IMR-90 (cell line): ENCODE measurements around the gene ZCCHC7. TPM values are rescaled to one million over a fixed set of nuclear protein-coding genes. Genes with fewer than 3 reads are reported as not detected.
"Not testable (repeated sequence)": the region's sequence is repeated elsewhere in the genome, so short reads cannot be mapped to it uniquely, and the experiment has no call there.

Experiments used
- ATAC-seq: fragments of 200-7000 bp; cut with Tn5 transposase; 2 replicates; pipeline ENCODE4 v1.9.1; 2020; ENCODE audit warnings: low read depth, mild to moderate bottlenecking, moderate library complexity
- BruUV-seq: library from RNA; stranded (reverse); fragments of 400-500 nt; replicated peaks from 2 replicates; lab custom pipeline; 2021; lab: Mats Ljungman, UMichigan
- CTCF ChIA-PET: fragments of 300-600 bp; formaldehyde crosslinking; extraction: SDS; loops from one replicate; lab custom pipeline; 2021; ENCODE audit warnings: antibody characterized with exemption; lab: Yijun Ruan, JAX
- POLR2A ChIA-PET: fragments of 300-600 bp; sonication (Branson Sonifier 250); formaldehyde crosslinking; loops from one replicate; lab custom pipeline; 2022; ENCODE audit warnings: antibody characterized with exemption; ENCODE audit not compliant: unreplicated experiment; lab: Charles Lee
- DNase-seq: peaks from one replicate; pipeline ENCODE4 v3.0.0; 2013
- H2AFZ ChIP-seq: replicated peaks from 2 replicates; pipeline ENCODE3; 2013; ENCODE audit warnings: low read length, mild to moderate bottlenecking; ENCODE audit not compliant: poor library complexity
- H2AK5ac ChIP-seq: 2 replicates; pipeline ENCODE4 v1.6.1; 2013; ENCODE audit warnings: low read depth, low read length, inconsistent platforms
- H2AK9ac ChIP-seq: replicated peaks from 2 replicates; pipeline ENCODE3; 2013; ENCODE audit warnings: mild to moderate bottlenecking, low read depth, low read length, moderate library complexity; ENCODE audit not compliant: poor library complexity
- H2BK120ac ChIP-seq: 2 replicates; pipeline ENCODE4 v1.6.1; 2013; ENCODE audit warnings: low read depth, low read length, inconsistent platforms
- H2BK15ac ChIP-seq: 3 replicates; pipeline ENCODE4 v1.6.1; 2013; ENCODE audit warnings: low read depth, low read length, inconsistent platforms
- H2BK20ac ChIP-seq: 2 replicates; pipeline ENCODE4 v1.6.1; 2013; ENCODE audit warnings: low read depth, mild to moderate bottlenecking, inconsistent platforms, low read length, moderate library complexity
- H2BK5ac ChIP-seq: 2 replicates; pipeline ENCODE4 v1.6.1; 2013; ENCODE audit warnings: mild to moderate bottlenecking, low read depth, low read length, inconsistent platforms; ENCODE audit not compliant: poor library complexity, severe bottlenecking
- H3K14ac ChIP-seq: replicated peaks from 2 replicates; pipeline ENCODE4 v1.6.1; 2013; ENCODE audit warnings: low read depth, low read length, inconsistent platforms
- H3K18ac ChIP-seq: 2 replicates; pipeline ENCODE4 v1.6.1; 2013; ENCODE audit warnings: low read depth, low read length, control low read depth
- H3K23ac ChIP-seq: 2 replicates; pipeline ENCODE4 v1.6.1; 2013; ENCODE audit warnings: low read depth, low read length, inconsistent platforms
- H3K27ac ChIP-seq: 2 replicates; pipeline ENCODE4 v1.5.1; 2013; ENCODE audit warnings: mild to moderate bottlenecking, control low read depth, low read length; ENCODE audit not compliant: insufficient read depth
- H3K27me3 ChIP-seq: 2 replicates; pipeline ENCODE4 v1.6.1; 2013; ENCODE audit warnings: low read length; ENCODE audit not compliant: control insufficient read depth, insufficient read depth
- H3K36me3 ChIP-seq: 2 replicates; pipeline ENCODE4 v1.6.1; 2013; ENCODE audit warnings: low read length, mixed read lengths; ENCODE audit not compliant: control insufficient read depth, insufficient read depth
- H3K4ac ChIP-seq: 2 replicates; pipeline ENCODE4 v1.6.1; 2013; ENCODE audit warnings: low read depth, low read length, inconsistent platforms
- H3K4me1 ChIP-seq: 2 replicates; pipeline ENCODE4 v1.6.1; 2013; ENCODE audit warnings: low read length, mixed read lengths; ENCODE audit not compliant: control insufficient read depth, insufficient read depth
- H3K4me2 ChIP-seq: 2 replicates; pipeline ENCODE4 v1.6.1; 2013; ENCODE audit warnings: low read depth, mild to moderate bottlenecking, control low read depth, low read length, moderate library complexity
- H3K4me3 ChIP-seq: 2 replicates; pipeline ENCODE4 v1.5.1; 2013; ENCODE audit warnings: low read depth, mild to moderate bottlenecking, control low read depth, low read length, moderate library complexity; ENCODE audit not compliant: insufficient read depth
- H3K56ac ChIP-seq: 2 replicates; pipeline ENCODE4 v1.6.1; 2013; ENCODE audit warnings: low read length, inconsistent platforms; ENCODE audit not compliant: insufficient read depth; ENCODE audit errors: extremely low read depth
- H3K79me1 ChIP-seq, 2 experiments: 2 replicates each; pipeline ENCODE4 v1.6.1; 2013; ENCODE audit warnings: low read length in 2 of 2, inconsistent platforms in 1 of 2, low read depth in 1 of 2
- H3K9ac ChIP-seq: 2 replicates; pipeline ENCODE4 v1.6.1; 2013; ENCODE audit warnings: low read depth, low read length, control low read depth
- H3K9me1 ChIP-seq: 2 replicates; pipeline ENCODE4 v1.6.1; 2013; ENCODE audit warnings: low read length, inconsistent platforms; ENCODE audit not compliant: insufficient read depth
- H3K9me3 ChIP-seq: 2 replicates; pipeline ENCODE4 v1.6.1; 2013; ENCODE audit warnings: low read length; ENCODE audit not compliant: control insufficient read depth, insufficient read depth
- H4K20me1 ChIP-seq: 2 replicates; pipeline ENCODE4 v1.6.1; 2013; ENCODE audit warnings: low read length, inconsistent platforms; ENCODE audit not compliant: insufficient read depth
- H4K5ac ChIP-seq: 2 replicates; pipeline ENCODE4 v1.6.1; 2013; ENCODE audit warnings: mild to moderate bottlenecking, low read depth, low read length, control low read depth
- H4K8ac ChIP-seq, 2 experiments: 2 replicates each; pipeline ENCODE4 v1.6.1; 2013; ENCODE audit warnings: low read depth in 2 of 2, low read length in 2 of 2, control low read depth in 1 of 2, inconsistent platforms in 1 of 2
- H4K91ac ChIP-seq: 2 replicates; pipeline ENCODE4 v1.6.1; 2013; ENCODE audit warnings: low read depth, low read length, inconsistent platforms; ENCODE audit not compliant: insufficient read depth
- POLR2A ChIP-seq: IDR thresholded peaks from 2 replicates; pipeline ENCODE4 v1.6.1; 2012; ENCODE audit warnings: mild to moderate bottlenecking, low read depth, low read length
- WGBS, 2 experiments: methylation state at CpG; one replicate each; pipeline versions ENCODE4 v1.1.5 to v1.1.7; 2013; ENCODE audit warnings: missing lambda C conversion rate in 2 of 2; ENCODE audit not compliant: insufficient read length in 1 of 2; ENCODE audit errors: extremely low coverage in 2 of 2; 5-methylcytosine and 5-hydroxymethylcytosine counted together
- dilution Hi-C: fragments of 300-500 bp; cut with HindIII; formaldehyde crosslinking; loops from one replicate; pipeline ENCODE4 v1.14.3; 2018; ENCODE audit warnings: low sequenced_read_pairs; ENCODE audit not compliant: unreplicated experiment
- in situ Hi-C: fragments of 300-500 bp; cut with MboI; formaldehyde crosslinking; loops from 3 replicates; pipeline ENCODE4 v1.14.3; 2019; ENCODE audit warnings: low sequenced_read_pairs, inconsistent platforms, mixed read lengths
- intact Hi-C: fragments of 100-400 bp; cut with micrococcal nuclease; formaldehyde crosslinking; loops from 2 replicates; pipeline ENCODE4 v1.10.0; 2022
- polyA plus RNA-seq, 3 experiments: library from polyadenylated mRNA; depleted of rRNA; stranded (reverse); fragments of >200 nt; gene quantifications; 2 replicates each; pipeline ENCODE4 v1.2.3, GENCODE V29; 2012; ENCODE audit warnings: low replicate concordance in 1 of 3
- total RNA-seq: library from RNA; depleted of rRNA; stranded (reverse); fragments of >200 nt; gene quantifications from 2 replicates; pipeline ENCODE4 v1.2.3, GENCODE V29; 2012

Gene ZCCHC7
- total and polyA plus RNA-seq, 2 of the 4 experiments (the other 2 are of a cell fraction), result 13.6 to 28.7 TPM

- H4K5ac ChIP-seq, result peak overlapping the region; percentile 35; the same call in 1 of the 2 replicates
- peak overlapping the region; percentile 90 for H3K4ac ChIP-seq
- H3K4me2 ChIP-seq, result peak overlapping the region; percentile 94
- H4K91ac ChIP-seq, result peak overlapping the region; percentile 25
- peak overlapping the region; percentile 51; the same call in 1 of the 2 replicates for H3K23ac ChIP-seq
- H3K4me3 ChIP-seq, result peak overlapping the region; percentile 86
- 3% methylated on average over 18 of the region's 32 CpGs; no CpG with 5 or more reads in 1 of the 2 experiments for WGBS, 2 experiments
- H2BK15ac ChIP-seq, H3K36me3 ChIP-seq, H3K56ac ChIP-seq, CTCF ChIA-PET, H3K4me1 ChIP-seq, H4K20me1 ChIP-seq, H3K27me3 ChIP-seq, H3K9me3 ChIP-seq, dilution Hi-C loops, H3K9me1 ChIP-seq, POLR2A ChIA-PET, in situ Hi-C loops, H2BK20ac ChIP-seq: not testable (repeated sequence)
- TF ChIP-seq POLR2A, result peak; percentile 12; the same call in 1 of the 2 replicates
- H3K9ac ChIP-seq, result peak overlapping the region; percentile 70
- ATAC-seq (peak; percentile 51), DNase-seq (peak; percentile 8)
- H3K27ac ChIP-seq, result peak overlapping the region; percentile 80
- H2AK5ac ChIP-seq, result peak overlapping the region; percentile 31; the same call in 1 of the 2 replicates
- H2BK120ac ChIP-seq, result peak overlapping the region; percentile 39; the same call in 1 of the 2 replicates
- H4K8ac ChIP-seq, result peak overlapping the region; percentile 88 to 91; a peak in 2 of 4 replicates
- peak overlapping the region; percentile 92 for H3K14ac ChIP-seq
- H2AFZ ChIP-seq, result peak overlapping the region; percentile 99
- H3K79me1 ChIP-seq, result peaks cover 12 to 35% of the 10 kb centered on the region in 2 experiments; a peak in 3 of 4 replicates
- peak overlapping the region; percentile 30; the same call in 1 of the 2 replicates for H3K18ac ChIP-seq
- BruUV-seq, result TSS peak; percentile 72
- peak overlapping the region; percentile 97 for H2AK9ac ChIP-seq
- intact Hi-C loops, result loop anchor here (5.0 kb wide), 1 partner anchor 42 kb away; the partner anchor contains the start of gene ZCCHC7
- H2BK5ac ChIP-seq, result peak overlapping the region; percentile 74
Measured at GRCh38 chr9:37080165-37080628, 40.2 kb upstream of the ZCCHC7 start.

- ATAC-seq, POLR2A ChIA-PET, BruUV-seq, H3K4me1 ChIP-seq, H3K9me1 ChIP-seq, H3K27ac ChIP-seq, H2BK15ac ChIP-seq, H3K18ac ChIP-seq, dilution Hi-C loops, H3K36me3 ChIP-seq, H3K27me3 ChIP-seq, H2AK5ac ChIP-seq, DNase-seq, in situ Hi-C loops, H3K4ac ChIP-seq, H4K5ac ChIP-seq, H2AK9ac ChIP-seq, H3K9me3 ChIP-seq, H3K9ac ChIP-seq, H3K14ac ChIP-seq, H4K91ac ChIP-seq, H2BK5ac ChIP-seq, H3K4me3 ChIP-seq, H4K20me1 ChIP-seq, H3K56ac ChIP-seq, H3K23ac ChIP-seq, H2BK20ac ChIP-seq, H4K8ac ChIP-seq, H3K4me2 ChIP-seq, H2BK120ac ChIP-seq, H2AFZ ChIP-seq: not testable (repeated sequence)
- intact Hi-C loops, result loop anchor here (5.0 kb wide), 1 partner anchor 41 kb away; the partner anchor contains the start of gene ZCCHC7
- CTCF ChIA-PET, result interaction anchor here (0.6 kb wide), 1 partner anchor 18 kb away, joined by 3 read pairs; no protein-coding TSS in a partner anchor
- WGBS, 2 experiments, result no CpG with 5 or more reads among the region's 20 CpGs
- H3K79me1 ChIP-seq, result peaks cover 12 to 38% of the 10 kb centered on the region in 2 experiments; a peak in 3 of 4 replicates
Measured at GRCh38 chr9:37081507-37081906, 38.9 kb upstream of the ZCCHC7 start.
